Anterior cingulate cortex (tissue), 58 donors: ENCODE results near the gene ZNF860.

ENCODE experiments used
- DNase-seq, 58 donors: peaks; one replicate each; lab custom pipeline; 2025; lab: John Stamatoyannopoulos, UW

Gene ZNF860

GRCh38 chr3:32041316-32041715 lies 59.8 kb downstream of the ZNF860 start:
- no peak for DNase-seq
